H1 (cell line): ENCODE results near the gene MCMBP. TPM values are rescaled to one million over a fixed set of nuclear protein-coding genes. Genes with fewer than 3 reads are reported as not detected.

ENCODE experiments used
- CTCF ChIA-PET: fragments of 300-600 bp; sonication (Branson Sonifier 250); formaldehyde crosslinking; loops from one replicate; lab custom pipeline; 2021; ENCODE audit not compliant: partially characterized antibody; lab: Charles Lee
- POLR2A ChIA-PET: fragments of 300-600 bp; sonication (Branson Sonifier 250); formaldehyde crosslinking; loops from one replicate; lab custom pipeline; 2021; ENCODE audit warnings: inconsistent platforms; ENCODE audit not compliant: partially characterized antibody; lab: Charles Lee
- DNase-seq, 2 experiments: peaks; one replicate each; pipeline versions ENCODE4 v3.0.0 to v3.0.0-alpha.2; 2010 to 2022; ENCODE audit warnings: low spot score in 2 of 2, low read depth in 1 of 2, mixed read lengths in 1 of 2
- FAIRE-seq: peaks from 2 replicates; lab custom pipeline; 2011; peaks lifted over from hg19 to GRCh38; lab: Jason Lieb, UNC
- H2AFZ ChIP-seq: 2 replicates; pipeline ENCODE4 v1.8.1; 2012; ENCODE audit warnings: low read length, inconsistent platforms
- H2AK5ac ChIP-seq: 2 replicates; pipeline ENCODE4 v1.6.1; 2013; ENCODE audit warnings: low read depth, low read length
- H2BK120ac ChIP-seq: replicated peaks from 2 replicates; pipeline ENCODE3; 2013; ENCODE audit warnings: low read depth, low read length, inconsistent platforms
- H2BK12ac ChIP-seq: 2 replicates; pipeline ENCODE4 v1.6.1; 2013; ENCODE audit warnings: low read depth, low read length
- H2BK15ac ChIP-seq: 2 replicates; pipeline ENCODE4 v1.6.1; 2013; ENCODE audit warnings: low read length
- H2BK20ac ChIP-seq: 2 replicates; pipeline ENCODE4 v1.6.1; 2013; ENCODE audit warnings: low read length
- H2BK5ac ChIP-seq: 2 replicates; pipeline ENCODE4 v1.6.1; 2013; ENCODE audit warnings: low read depth, low read length
- H3K14ac ChIP-seq: 2 replicates; pipeline ENCODE4 v1.6.1; 2013; ENCODE audit warnings: inconsistent platforms; ENCODE audit not compliant: insufficient read length
- H3K18ac ChIP-seq: 2 replicates; pipeline ENCODE4 v1.6.1; 2013; ENCODE audit warnings: low read length; ENCODE audit errors: extremely low read depth
- H3K23ac ChIP-seq: 2 replicates; pipeline ENCODE4 v1.6.1; 2013; ENCODE audit warnings: inconsistent platforms; ENCODE audit not compliant: insufficient read length
- H3K23me2 ChIP-seq: 2 replicates; pipeline ENCODE4 v1.6.1; 2013; ENCODE audit warnings: low read depth, low read length
- H3K27ac ChIP-seq: 2 replicates; pipeline ENCODE4 v1.6.1; 2011; ENCODE audit warnings: low read depth, low read length, inconsistent platforms
- H3K27me3 ChIP-seq, 4 experiments: replicated peaks in 1 of 4; 1 replicate in 1 of 4; 2 replicates in 3 of 4; pipeline versions ENCODE4 v1.6.1 to v1.8.1; 2011 to 2013; ENCODE audit warnings: low read length in 3 of 4, mild to moderate bottlenecking in 3 of 4, inconsistent platforms in 2 of 4, mixed read lengths in 2 of 4, moderate library complexity in 1 of 4; ENCODE audit not compliant: control insufficient read depth in 3 of 4, insufficient read depth in 3 of 4; ENCODE audit errors: extremely low read depth in 1 of 4
- H3K36me3 ChIP-seq, 4 experiments: 2 replicates each; pipeline versions ENCODE4 v1.6.1 to v1.8.1; 2011 to 2013; ENCODE audit warnings: mild to moderate bottlenecking in 4 of 4, low read length in 3 of 4, moderate library complexity in 2 of 4, control low read depth in 1 of 4, inconsistent platforms in 1 of 4; ENCODE audit not compliant: insufficient read depth in 4 of 4, control insufficient read depth in 2 of 4
- H3K4ac ChIP-seq: replicated peaks from 2 replicates; pipeline ENCODE3; 2013; ENCODE audit warnings: low read length, low read depth, mixed read lengths, inconsistent platforms; ENCODE audit not compliant: insufficient read length
- H3K4me1 ChIP-seq, 4 experiments: replicated peaks in 1 of 4; 1 replicate in 1 of 4; 2 replicates in 3 of 4; pipeline versions ENCODE4 v1.6.1 to v1.8.1; 2011 to 2013; ENCODE audit warnings: low read length in 3 of 4, inconsistent platforms in 2 of 4, mixed read lengths in 1 of 4; ENCODE audit not compliant: insufficient read depth in 4 of 4, control insufficient read depth in 3 of 4
- H3K4me2 ChIP-seq, 2 experiments: 2 replicates each; pipeline versions ENCODE4 v1.6.1 to v1.8.1; 2011 to 2013; ENCODE audit warnings: low read depth in 2 of 2, low read length in 2 of 2, control low read depth in 1 of 2, inconsistent platforms in 1 of 2, mild to moderate bottlenecking in 1 of 2; ENCODE audit not compliant: insufficient read depth in 1 of 2
- H3K4me3 ChIP-seq, 4 experiments: fragments of 200-600, 300-600 bp in 1 of 4; sonication (generic), shearing (Covaris generic), sonication (Bioruptor Twin) in 1 of 4; 2 replicates each; pipeline versions ENCODE4 v1.5.1 to v1.8.1; 2011 to 2016; ENCODE audit warnings: low read length in 4 of 4, low read depth in 3 of 4, control low read depth in 2 of 4, inconsistent platforms in 2 of 4, mild to moderate bottlenecking in 2 of 4, mixed read lengths in 1 of 4, moderate library complexity in 1 of 4; ENCODE audit not compliant: insufficient read depth in 2 of 4; ENCODE audit errors: extremely low read depth in 1 of 4
- H3K56ac ChIP-seq: replicated peaks from 2 replicates; pipeline ENCODE3; 2013; ENCODE audit warnings: low read depth, mild to moderate bottlenecking, mixed read lengths, low read length, inconsistent platforms; ENCODE audit not compliant: insufficient read length
- H3K79me1 ChIP-seq: 2 replicates; pipeline ENCODE4 v1.6.1; 2013; ENCODE audit warnings: low read depth, low read length, control low read depth
- H3K79me2 ChIP-seq, 2 experiments: 2 replicates each; pipeline versions ENCODE4 v1.6.1 to v1.8.1; 2012 to 2013; ENCODE audit warnings: low read length in 2 of 2, mild to moderate bottlenecking in 2 of 2, inconsistent platforms in 1 of 2; ENCODE audit not compliant: insufficient read depth in 2 of 2, control insufficient read depth in 1 of 2
- H3K9ac ChIP-seq, 4 experiments: replicated peaks in 1 of 4; 1 replicate in 1 of 4; 2 replicates in 3 of 4; pipeline versions ENCODE4 v1.6.1 to v1.8.1; 2011 to 2013; ENCODE audit warnings: low read depth in 3 of 4, low read length in 3 of 4, control low read depth in 2 of 4, mild to moderate bottlenecking in 2 of 4, moderate library complexity in 2 of 4, inconsistent platforms in 1 of 4; ENCODE audit errors: extremely low read depth in 1 of 4
- H3K9me3 ChIP-seq, 2 experiments: 2 replicates each; pipeline versions ENCODE4 v1.6.1 to v1.8.1; 2012 to 2013; ENCODE audit warnings: mild to moderate bottlenecking in 2 of 2, moderate library complexity in 2 of 2, control low read depth in 1 of 2, inconsistent platforms in 1 of 2, low read depth in 1 of 2, low read length in 1 of 2, mixed read lengths in 1 of 2; ENCODE audit not compliant: insufficient read depth in 2 of 2
- H4K20me1 ChIP-seq, 2 experiments: replicated peaks in 1 of 2; 2 replicates each; pipeline versions ENCODE3 to v1.8.1; 2011 to 2013; ENCODE audit warnings: inconsistent platforms in 2 of 2, low read length in 2 of 2, mild to moderate bottlenecking in 1 of 2; ENCODE audit not compliant: insufficient read depth in 2 of 2, control insufficient read depth in 1 of 2
- H4K5ac ChIP-seq: 2 replicates; pipeline ENCODE4 v1.6.1; 2013; ENCODE audit warnings: low read length, low read depth, mixed read lengths, inconsistent platforms; ENCODE audit not compliant: insufficient read length
- H4K8ac ChIP-seq: 2 replicates; pipeline ENCODE4 v1.8.0; 2013; ENCODE audit warnings: mild to moderate bottlenecking, moderate library complexity, low read length, inconsistent platforms; ENCODE audit not compliant: insufficient read depth; ENCODE audit errors: extremely low read depth
- H4K91ac ChIP-seq: replicated peaks from 2 replicates; pipeline ENCODE3; 2013; ENCODE audit warnings: low read length, mixed read lengths, inconsistent platforms; ENCODE audit not compliant: insufficient read length
- CHD1 ChIP-seq: IDR thresholded peaks from 2 replicates; pipeline ENCODE4 v1.6.1; 2012; ENCODE audit warnings: low read depth, low read length, improper control_type of control experiment
- KDM4A ChIP-seq: IDR thresholded peaks from one replicate; pipeline ENCODE4 v1.7.1; 2012; ENCODE audit warnings: low read depth, mild to moderate bottlenecking, moderate library complexity, low read length, inconsistent platforms; ENCODE audit not compliant: severe bottlenecking
- RAD21 ChIP-seq, 2 experiments: IDR thresholded peaks in 1 of 2; conservative IDR thresholded peaks in 1 of 2; 2 replicates each; pipeline ENCODE4 v1.6.1; 2011; ENCODE audit warnings: low read depth in 2 of 2, low read length in 2 of 2, improper control_type of control experiment in 1 of 2, inconsistent platforms in 1 of 2, mild to moderate bottlenecking in 1 of 2, moderate library complexity in 1 of 2
- WGBS, 2 experiments: shearing (Covaris generic) in 1 of 2; methylation state at CpG; one replicate each; pipeline versions ENCODE4 v1.1.6 to v1.1.7; 2013 to 2015; ENCODE audit warnings: low lambda C conversion rate in 2 of 2, mixed read lengths in 2 of 2, inconsistent platforms in 1 of 2, low coverage in 1 of 2, missing lambda C conversion rate in 1 of 2; ENCODE audit not compliant: insufficient replicate concordance in 2 of 2, insufficient coverage in 1 of 2, insufficient read length in 1 of 2; ENCODE audit errors: extremely low coverage in 1 of 2, missing lambda C conversion rate in 1 of 2; 5-methylcytosine and 5-hydroxymethylcytosine counted together
- polyA plus RNA-seq, 7 experiments: library from polyadenylated mRNA; depleted of rRNA in 3 of 7; stranded (reverse) in 5 of 7; unstranded in 2 of 7; fragments of >200 nt in 5 of 7; fragments of 200-250 nt in 2 of 7; gene quantifications; 1 replicate in 5 of 7; 2 replicates in 1 of 7; 4 replicates in 1 of 7; pipeline versions ENCODE4 v1.2.1 to v1.2.3, GENCODE V29; 2011 to 2013; ENCODE audit warnings: missing spikeins in 2 of 7, mixed read lengths in 2 of 7
- total RNA-seq: library from RNA; stranded (reverse); fragmentation: NEBNext Ultra II Directional; extraction: Animal tissue kit (Norgen Biotek cat#: 25700); gene quantifications from 2 replicates; pipeline ENCODE4 v1.2.1, GENCODE V29; 2021
- TF ChIP-seq, protein P1 (sequence below), 3 experiments: IDR thresholded peaks; 1 replicate in 2 of 3; 2 replicates in 1 of 3; pipeline versions ENCODE4 v1.5.1 to v1.6.1; 2011; ENCODE audit warnings: low read length in 3 of 3, mild to moderate bottlenecking in 3 of 3, inconsistent platforms in 2 of 3, low read depth in 1 of 3, moderate library complexity in 1 of 3; ENCODE audit not compliant: insufficient read depth in 1 of 3; ENCODE audit errors: control extremely low read depth in 1 of 3

MCMBP gene
- total and polyA plus RNA-seq, 2 of the 8 experiments (the other 6 are each of a cell fraction or from before 2014, with no cell fraction given) = 67.3 to 81.7 TPM

GRCh38 chr10:119859420-119860258 lies 13.0 kb downstream of the MCMBP start:
- no peak overlapping the region for H2BK20ac ChIP-seq
- FAIRE-seq = no peak
- no peaks in the 10 kb centered on the region for H3K9me3 ChIP-seq
- no peak overlapping the region for H4K5ac ChIP-seq
- peaks cover 6 to 27% (median 11%) of the 10 kb centered on the region in 4 experiments for H3K36me3 ChIP-seq
- DNase-seq = no peak
- no peak overlapping the region for H3K18ac ChIP-seq
- no peak overlapping the region for H2BK12ac ChIP-seq
- H3K4me3 ChIP-seq = no peak overlapping the region
- H2BK120ac ChIP-seq = no peak overlapping the region
- no peak overlapping the region for H2AFZ ChIP-seq
- H2AK5ac ChIP-seq = no peak overlapping the region
- no peak overlapping the region for H3K27ac ChIP-seq
- H3K4me1 ChIP-seq = peaks cover 0 to 6% (median 3%) of the 10 kb centered on the region in 4 experiments; a peak in 4 of 7 replicates
- POLR2A ChIA-PET = interaction anchor here (0.5 to 1.4 kb wide), 7 partner anchors 12 to 262 kb away, joined by 3 to 9 read pairs (median 3); partner anchors contain the start of genes MCMBP, SEC23IP and TIAL1
- H4K8ac ChIP-seq = no peak overlapping the region
- H3K23ac ChIP-seq = no peak overlapping the region
- no peak overlapping the region for H3K9ac ChIP-seq
- no peak overlapping the region for H3K4ac ChIP-seq
- H3K79me2 ChIP-seq = peaks cover 4 to 71% of the 10 kb centered on the region in 2 experiments
- H3K56ac ChIP-seq = no peak overlapping the region
- H3K4me2 ChIP-seq = no peak overlapping the region
- no peaks in the 10 kb centered on the region for H3K23me2 ChIP-seq
- no peak overlapping the region for H2BK15ac ChIP-seq
- H3K79me1 ChIP-seq = 0 out of 2 replicates have a peak, but pooled peaks cover 3% of the 10 kb centered on the region
- TF ChIP-seq KDM4A (no peak), RAD21 (IDR thresholded peaks at IDR 0.05 in 1 of 2, conservative IDR thresholded peaks at IDR 0.05 in 1 of 2; ENCODE audit: low read depth in 2 of 2, low read length in 2 of 2) (peak in 1 of 2 experiments; percentile 55; a peak in 3 of 4 replicates), CHD1 (no peak)
- TF ChIP-seq, protein P1, sequence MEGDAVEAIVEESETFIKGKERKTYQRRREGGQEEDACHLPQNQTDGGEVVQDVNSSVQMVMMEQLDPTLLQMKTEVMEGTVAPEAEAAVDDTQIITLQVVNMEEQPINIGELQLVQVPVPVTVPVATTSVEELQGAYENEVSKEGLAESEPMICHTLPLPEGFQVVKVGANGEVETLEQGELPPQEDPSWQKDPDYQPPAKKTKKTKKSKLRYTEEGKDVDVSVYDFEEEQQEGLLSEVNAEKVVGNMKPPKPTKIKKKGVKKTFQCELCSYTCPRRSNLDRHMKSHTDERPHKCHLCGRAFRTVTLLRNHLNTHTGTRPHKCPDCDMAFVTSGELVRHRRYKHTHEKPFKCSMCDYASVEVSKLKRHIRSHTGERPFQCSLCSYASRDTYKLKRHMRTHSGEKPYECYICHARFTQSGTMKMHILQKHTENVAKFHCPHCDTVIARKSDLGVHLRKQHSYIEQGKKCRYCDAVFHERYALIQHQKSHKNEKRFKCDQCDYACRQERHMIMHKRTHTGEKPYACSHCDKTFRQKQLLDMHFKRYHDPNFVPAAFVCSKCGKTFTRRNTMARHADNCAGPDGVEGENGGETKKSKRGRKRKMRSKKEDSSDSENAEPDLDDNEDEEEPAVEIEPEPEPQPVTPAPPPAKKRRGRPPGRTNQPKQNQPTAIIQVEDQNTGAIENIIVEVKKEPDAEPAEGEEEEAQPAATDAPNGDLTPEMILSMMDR (IDR thresholded peaks at IDR 0.05; ENCODE audit: control extremely low read depth in 1 of 3, insufficient read depth in 1 of 3, low read depth in 1 of 3, low read length in 3 of 3) = peak in 2 of 3 experiments; percentile 18 to 43; a peak in 2 of 4 replicates
- TF ChIP-seq, all 59 proteins: peak for 2
- no peak overlapping the region for H2BK5ac ChIP-seq
- H4K91ac ChIP-seq = no peak overlapping the region
- H3K27me3 ChIP-seq = no peaks in the 10 kb centered on the region
- CTCF ChIA-PET = interaction anchor here (0.6 to 5.3 kb wide), 36 partner anchors 8 to 1315 kb away, joined by 3 to 59 read pairs (median 4); partner anchors contain the start of gene MCMBP
- no peak overlapping the region for H3K14ac ChIP-seq
- 53% methylated on average over 1 of the region's 1 CpG; no CpG with 5 or more reads in 1 of the 2 experiments for WGBS, 2 experiments
- peaks cover 6% of the 10 kb centered on the region in 2 experiments for H4K20me1 ChIP-seq
